ENCODE data around the gene MANBA.

The MANBA gene

DNA sequence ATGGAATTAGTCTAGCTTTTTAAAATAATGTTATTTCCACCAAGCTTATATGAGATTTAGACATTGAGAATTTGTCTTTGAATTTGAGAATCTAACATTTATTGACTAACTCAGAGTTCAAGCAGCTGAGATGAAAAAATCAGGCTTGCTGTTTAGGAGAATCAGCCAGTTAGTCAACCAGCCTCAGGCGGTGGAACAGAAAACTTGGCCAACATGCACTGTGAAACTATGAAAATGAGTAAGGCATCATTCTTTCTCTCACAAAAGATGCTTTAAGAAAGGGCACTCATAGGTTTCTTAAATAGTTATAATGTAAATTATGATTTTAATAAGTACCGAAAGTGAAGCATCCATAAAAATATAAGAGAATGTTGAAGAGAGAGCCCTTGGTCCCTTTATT, 175.4 kb downstream of the MANBA start:
- no peak for DNase-seq

DNA sequence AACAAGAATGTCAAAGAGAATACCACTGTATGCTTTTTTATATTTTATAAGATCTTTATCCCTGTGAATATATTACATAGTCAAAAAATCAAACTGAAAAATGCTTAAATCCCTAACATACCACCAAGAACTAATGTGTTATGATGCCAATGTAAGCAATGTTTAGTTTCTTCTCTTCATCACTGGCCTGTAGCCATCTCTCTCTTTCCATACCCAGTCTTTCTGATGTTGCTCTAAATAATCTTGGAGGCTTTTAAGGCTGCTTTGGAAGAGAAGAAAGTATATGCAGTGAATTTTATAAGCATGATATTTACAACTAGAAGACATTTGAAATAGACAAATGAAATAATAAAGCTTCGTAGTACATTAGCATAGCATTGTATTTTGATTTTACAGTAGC, 176.7 kb downstream of the MANBA start:
- no peak for DNase-seq

All from inflammatory macrophage treated with lipopolysaccharide for 4 hours (primary cell).